ENCODE measurements around the gene GCLC. TPM values are rescaled to one million over a fixed set of nuclear protein-coding genes. Genes with fewer than 3 reads are reported as not detected.

GCLC gene
- total and polyA plus RNA-seq, 12 donors = 7.3 to 116 (median 37.9) TPM

GRCh38 chr6:53503060-53503459, 41.8 kb downstream of the GCLC start:
- no peak for DNase-seq
- TF ChIP-seq POLR2A (IDR thresholded peaks at IDR 0.05) = no peak
- no peak for TF ChIP-seq CTCF (IDR thresholded peaks at IDR 0.05)
- Histone ChIP-seq H3K36me3 (replicated peaks in 1 of 2) (peaks cover 0 to 71% of the 10 kb centered on the region in 2 donors), H3K4me3 (no peak overlapping the region), H3K9me3 (replicated peaks in 1 of 3) (no peaks in the 10 kb centered on the region), H3K4me1 (replicated peaks in 1 of 2) (no peaks in the 10 kb centered on the region), H3K27me3 (no peaks in the 10 kb centered on the region), H3K27ac (no peak overlapping the region)
- intact Hi-C loops (cut with DNase I) = no loop called here
- WGBS, 4 donors = 97 to 100% (median 98%) methylated on average over 5 of the region's 5 CpGs

GRCh38 chr6:53501432-53501831, 43.5 kb downstream of the GCLC start:
- TF ChIP-seq CTCF (IDR thresholded peaks at IDR 0.05) (no peak), POLR2A (IDR thresholded peaks at IDR 0.05) (no peak)
- H3K36me3 ChIP-seq (replicated peaks in 1 of 2) = peaks cover 0 to 66% of the 10 kb centered on the region in 2 donors
- no peak overlapping the region for H3K4me3 ChIP-seq
- H3K9me3 ChIP-seq (replicated peaks in 1 of 3) = no peaks in the 10 kb centered on the region
- intact Hi-C loops (cut with DNase I) = no loop called here
- H3K4me1 ChIP-seq (replicated peaks in 1 of 2) = no peaks in the 10 kb centered on the region
- H3K27me3 ChIP-seq = no peaks in the 10 kb centered on the region
- DNase-seq = no peak
- no peak overlapping the region for H3K27ac ChIP-seq
- 64 to 73% (median 69%) methylated on average over 3 of the region's 3 CpGs for WGBS, 4 donors

GRCh38 chr6:53500095-53500494, 44.8 kb downstream of the GCLC start:
- no peaks in the 10 kb centered on the region for H3K9me3 ChIP-seq (replicated peaks in 1 of 3)
- intact Hi-C loops (cut with DNase I) = no loop called here
- H3K27ac ChIP-seq = no peak overlapping the region
- DNase-seq = no peak
- H3K27me3 ChIP-seq = no peaks in the 10 kb centered on the region
- WGBS, 4 donors = 94 to 99% (median 98%) methylated on average over 4 of the region's 4 CpGs
- TF ChIP-seq POLR2A (IDR thresholded peaks at IDR 0.05) = no peak
- TF ChIP-seq CTCF (IDR thresholded peaks at IDR 0.05) = no peak
- peaks cover 0 to 54% of the 10 kb centered on the region in 2 donors for H3K36me3 ChIP-seq (replicated peaks in 1 of 2)
- no peaks in the 10 kb centered on the region for H3K4me1 ChIP-seq (replicated peaks in 1 of 2)
- no peak overlapping the region for H3K4me3 ChIP-seq

- Histone ChIP-seq H3K4me3 (no peak overlapping the region), H3K9me3 (replicated peaks in 1 of 3) (no peaks in the 10 kb centered on the region), H3K27me3 (no peaks in the 10 kb centered on the region), H3K27ac (no peak overlapping the region), H3K36me3 (replicated peaks in 1 of 2) (peaks cover 0 to 44% of the 10 kb centered on the region in 2 donors), H3K4me1 (replicated peaks in 1 of 2) (peaks cover 0 to 2% of the 10 kb centered on the region in 2 donors)
- WGBS, 4 donors = 90 to 94% (median 93%) methylated on average over 3 of the region's 3 CpGs
- no peak for DNase-seq
- TF ChIP-seq POLR2A (IDR thresholded peaks at IDR 0.05) = no peak
- no peak for TF ChIP-seq CTCF (IDR thresholded peaks at IDR 0.05)
- intact Hi-C loops (cut with DNase I) = loop anchor here in 1 of 2 donors (5.0 to 10.0 kb wide), 3 partner anchors 43 to 226 kb away; no protein-coding TSS in a partner anchor
Observed at GRCh38 chr6:53499094-53499493, 45.8 kb downstream of the GCLC start.

Measured in adrenal gland (tissue), 12 donors.